Lower leg skin (tissue), 4 donors: ENCODE data around the gene HDAC4. TPM values are rescaled to one million over a fixed set of nuclear protein-coding genes. Genes with fewer than 3 reads are reported as not detected.

ENCODE experiments used
- DNase-seq, 2 donors: peaks; one replicate each; pipeline ENCODE4 v3.0.0-alpha.2; 2019; ENCODE audit warnings: low spot score in 2 of 2
- H3K4me3 ChIP-seq: fragments of 200-600 bp; sonication (generic); 2 replicates; pipeline ENCODE4 v1.5.1; 2017; ENCODE audit warnings: mild to moderate bottlenecking, low read depth; ENCODE audit not compliant: poor library complexity, severe bottlenecking
- POLR2A ChIP-seq, 2 donors: fragments of 450-650 bp; IDR thresholded peaks; one replicate each; pipeline ENCODE4 v1.6.1; 2016 to 2017; ENCODE audit warnings: antibody characterized with exemption in 2 of 2, mild to moderate bottlenecking in 1 of 2, moderate library complexity in 1 of 2
- WGBS, 2 donors: methylation state at CpG; one replicate each; pipeline ENCODE4 v1.1.5; 2018; 5-methylcytosine and 5-hydroxymethylcytosine counted together
- intact Hi-C: fragments of 100-400 bp; cut with DNase I; formaldehyde crosslinking; loops from one replicate; pipeline ENCODE4 v1.15.0; 2023; ENCODE audit warnings: low total_unique reads
- total RNA-seq, 4 donors: library from RNA; depleted of rRNA; stranded (reverse); fragments of >200 nt; gene quantifications; one replicate each; pipeline ENCODE4 v1.1.0, GENCODE V29; 2016
- TF ChIP-seq, protein P1 (sequence below), 3 donors: fragments of 450-650 bp; IDR thresholded peaks; one replicate each; pipeline ENCODE4 v1.5.1; 2016; ENCODE audit warnings: antibody characterized with exemption in 3 of 3, mild to moderate bottlenecking in 3 of 3, moderate library complexity in 2 of 3

Gene HDAC4
- total RNA-seq, 4 donors from 2014 or later: 27.4 to 85.5 (median 57.9) TPM

GRCh38 chr2:239329972-239330572 lies 70.7 kb downstream of the HDAC4 start:
- DNase-seq: no peak
- WGBS, 2 donors: 79 to 86% methylated on average over 15 of the region's 15 CpGs

GRCh38 chr2:239329284-239329971 lies 71.4 kb downstream of the HDAC4 start:
- 68 to 72% methylated on average over 12 of the region's 12 CpGs for WGBS, 2 donors
- intact Hi-C loops: no loop called here
- TF ChIP-seq, protein P1, sequence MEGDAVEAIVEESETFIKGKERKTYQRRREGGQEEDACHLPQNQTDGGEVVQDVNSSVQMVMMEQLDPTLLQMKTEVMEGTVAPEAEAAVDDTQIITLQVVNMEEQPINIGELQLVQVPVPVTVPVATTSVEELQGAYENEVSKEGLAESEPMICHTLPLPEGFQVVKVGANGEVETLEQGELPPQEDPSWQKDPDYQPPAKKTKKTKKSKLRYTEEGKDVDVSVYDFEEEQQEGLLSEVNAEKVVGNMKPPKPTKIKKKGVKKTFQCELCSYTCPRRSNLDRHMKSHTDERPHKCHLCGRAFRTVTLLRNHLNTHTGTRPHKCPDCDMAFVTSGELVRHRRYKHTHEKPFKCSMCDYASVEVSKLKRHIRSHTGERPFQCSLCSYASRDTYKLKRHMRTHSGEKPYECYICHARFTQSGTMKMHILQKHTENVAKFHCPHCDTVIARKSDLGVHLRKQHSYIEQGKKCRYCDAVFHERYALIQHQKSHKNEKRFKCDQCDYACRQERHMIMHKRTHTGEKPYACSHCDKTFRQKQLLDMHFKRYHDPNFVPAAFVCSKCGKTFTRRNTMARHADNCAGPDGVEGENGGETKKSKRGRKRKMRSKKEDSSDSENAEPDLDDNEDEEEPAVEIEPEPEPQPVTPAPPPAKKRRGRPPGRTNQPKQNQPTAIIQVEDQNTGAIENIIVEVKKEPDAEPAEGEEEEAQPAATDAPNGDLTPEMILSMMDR (IDR thresholded peaks at IDR 0.05): no peak
- TF ChIP-seq POLR2A (IDR thresholded peaks at IDR 0.05): no peak
- peak in 1 of 2 donors; percentile 79 for DNase-seq
- H3K4me3 ChIP-seq: no peak overlapping the region

More at GRCh38 chr2:239329972-239330572, 70.7 kb downstream of the HDAC4 start:
- no peak for TF ChIP-seq POLR2A (IDR thresholded peaks at IDR 0.05)
- TF ChIP-seq, protein P1 (IDR thresholded peaks at IDR 0.05): no peak
- no peak overlapping the region for H3K4me3 ChIP-seq
- intact Hi-C loops: no loop called here

- TF ChIP-seq, protein P1 (IDR thresholded peaks at IDR 0.05): no peak
- no peak for TF ChIP-seq POLR2A (IDR thresholded peaks at IDR 0.05)
- intact Hi-C loops: no loop called here
- peak in 1 of 2 donors; percentile 92 for DNase-seq
These were observed 72.2 kb downstream of the HDAC4 start for GRCh38 chr2:239328351-239329191.

DNA sequence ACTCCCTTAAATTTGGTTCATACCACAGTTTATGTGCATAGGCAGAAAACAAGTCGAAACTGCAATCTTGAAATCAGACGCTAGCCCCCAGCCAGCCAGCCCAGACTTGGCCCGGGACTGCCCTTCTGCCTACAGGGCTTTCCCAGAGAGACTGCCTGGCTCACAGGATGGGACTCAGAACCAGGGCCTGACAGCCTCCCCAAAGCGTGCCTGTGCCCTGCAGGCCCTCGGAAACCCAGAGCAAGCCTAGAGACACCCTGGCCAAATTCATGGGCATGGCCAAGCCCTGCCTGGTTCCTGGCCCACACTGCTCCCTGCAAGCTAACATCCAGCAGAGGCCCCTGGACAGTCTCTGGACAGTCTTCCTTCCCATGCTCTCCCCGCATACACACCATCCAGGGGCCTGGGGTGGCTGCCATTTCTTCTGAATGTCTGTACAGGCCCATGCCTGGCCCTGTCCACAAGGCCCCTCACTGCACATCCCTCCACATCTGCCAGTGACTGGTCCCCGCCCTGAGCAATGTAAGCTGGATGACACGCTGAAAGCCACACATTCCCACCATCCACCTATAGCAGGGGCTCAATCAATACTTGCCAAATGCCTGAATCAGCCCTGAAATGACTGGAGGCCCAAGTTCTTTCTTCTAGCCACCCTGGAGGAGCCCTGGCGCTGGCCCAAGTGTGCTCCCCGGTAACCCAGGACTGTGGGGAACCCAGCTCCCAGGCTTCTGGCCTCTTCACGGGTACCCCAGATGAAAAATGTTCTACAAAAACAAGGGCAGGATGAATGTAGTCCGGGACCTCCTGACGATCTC lies 73.1 kb downstream of the HDAC4 start:
- DNase-seq: peak in 1 of 2 donors; percentile 83
- 50 to 69% methylated on average over 12 to 13 of the region's 13 CpGs for WGBS, 2 donors
- intact Hi-C loops: no loop called here
- TF ChIP-seq, protein P1 (IDR thresholded peaks at IDR 0.05): no peak
- no peak overlapping the region for H3K4me3 ChIP-seq

More at GRCh38 chr2:239328351-239329191, 72.2 kb downstream of the HDAC4 start:
- WGBS, 2 donors: 47 to 58% methylated on average over 17 to 19 of the region's 19 CpGs
- no peak overlapping the region for H3K4me3 ChIP-seq

GRCh38 chr2:239326831-239327535 lies 73.8 kb downstream of the HDAC4 start:
- no peak for TF ChIP-seq POLR2A (IDR thresholded peaks at IDR 0.05)
- H3K4me3 ChIP-seq: no peak overlapping the region
- peak in 1 of 2 donors; percentile 78 for DNase-seq
- 52 to 53% methylated on average over 16 of the region's 16 CpGs for WGBS, 2 donors
- intact Hi-C loops: no loop called here
